Smooth muscle cell of the brain vasculature (primary cell): ENCODE measurements around the gene HNRNPM.

Experiments
- DNase-seq: peaks from one replicate; pipeline ENCODE4 v3.0.0-alpha.2; 2012; ENCODE audit warnings: low read depth, low spot score

The HNRNPM gene

GRCh38 chr19:8486661-8487136 lies 41.9 kb downstream of the HNRNPM start:
- DNase-seq, result no peak

DNA sequence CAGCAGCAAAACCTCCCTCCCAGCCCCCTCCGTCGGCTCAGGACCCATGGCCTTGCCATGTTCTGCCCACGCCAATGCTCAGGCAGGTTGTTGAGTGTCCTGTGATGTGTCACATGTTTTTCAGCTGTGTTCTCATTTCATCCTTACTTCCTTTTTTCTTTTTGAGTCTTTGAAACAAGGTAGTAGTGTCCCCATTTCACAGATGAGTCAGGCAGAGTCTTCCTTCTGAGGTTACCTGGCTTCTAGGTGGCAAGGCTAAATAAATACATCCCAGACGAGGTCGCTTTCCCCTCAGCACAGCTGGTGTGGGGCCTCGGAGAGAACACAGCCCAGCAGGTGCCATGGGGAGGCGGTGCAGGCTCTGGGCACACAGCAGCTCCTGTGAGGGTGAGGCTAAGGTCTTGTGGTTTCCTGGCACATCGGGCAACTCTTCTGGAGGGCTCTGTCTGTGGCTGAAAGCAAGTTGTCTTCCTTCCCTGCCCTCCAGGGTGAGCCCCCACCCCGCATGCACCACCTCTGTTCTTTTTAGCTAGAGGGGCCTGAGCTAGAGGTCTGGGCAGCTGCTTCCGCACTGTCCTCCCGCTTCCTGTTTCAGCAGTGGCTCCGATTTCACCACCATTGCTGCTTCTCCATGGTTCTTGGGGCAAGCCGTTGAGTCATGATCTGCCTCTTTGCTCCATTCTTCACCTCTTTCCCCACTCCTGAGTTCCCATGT lies 42.5 kb downstream of the HNRNPM start:
- DNase-seq, result no peak

DNA sequence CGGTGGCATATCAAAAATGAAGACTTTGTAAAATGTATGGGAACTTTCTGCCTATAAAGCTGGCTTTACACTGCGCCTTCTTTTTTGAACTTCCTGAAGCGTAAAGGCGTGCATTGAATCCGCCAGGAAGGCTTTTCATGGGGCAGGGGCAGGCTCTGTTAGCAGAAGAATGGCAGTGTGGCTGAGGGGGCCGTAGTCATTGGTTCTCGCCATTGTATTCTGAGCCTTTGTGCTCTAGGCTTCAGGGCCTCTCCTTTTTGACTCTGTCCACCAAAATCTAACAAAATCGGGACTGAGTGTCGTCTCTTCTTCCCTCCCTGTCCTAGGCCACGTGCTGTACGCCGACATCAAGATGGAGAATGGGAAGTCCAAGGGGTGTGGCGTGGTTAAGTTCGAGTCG lies 43.6 kb downstream of the HNRNPM start:
- DNase-seq, result no peak

DNA sequence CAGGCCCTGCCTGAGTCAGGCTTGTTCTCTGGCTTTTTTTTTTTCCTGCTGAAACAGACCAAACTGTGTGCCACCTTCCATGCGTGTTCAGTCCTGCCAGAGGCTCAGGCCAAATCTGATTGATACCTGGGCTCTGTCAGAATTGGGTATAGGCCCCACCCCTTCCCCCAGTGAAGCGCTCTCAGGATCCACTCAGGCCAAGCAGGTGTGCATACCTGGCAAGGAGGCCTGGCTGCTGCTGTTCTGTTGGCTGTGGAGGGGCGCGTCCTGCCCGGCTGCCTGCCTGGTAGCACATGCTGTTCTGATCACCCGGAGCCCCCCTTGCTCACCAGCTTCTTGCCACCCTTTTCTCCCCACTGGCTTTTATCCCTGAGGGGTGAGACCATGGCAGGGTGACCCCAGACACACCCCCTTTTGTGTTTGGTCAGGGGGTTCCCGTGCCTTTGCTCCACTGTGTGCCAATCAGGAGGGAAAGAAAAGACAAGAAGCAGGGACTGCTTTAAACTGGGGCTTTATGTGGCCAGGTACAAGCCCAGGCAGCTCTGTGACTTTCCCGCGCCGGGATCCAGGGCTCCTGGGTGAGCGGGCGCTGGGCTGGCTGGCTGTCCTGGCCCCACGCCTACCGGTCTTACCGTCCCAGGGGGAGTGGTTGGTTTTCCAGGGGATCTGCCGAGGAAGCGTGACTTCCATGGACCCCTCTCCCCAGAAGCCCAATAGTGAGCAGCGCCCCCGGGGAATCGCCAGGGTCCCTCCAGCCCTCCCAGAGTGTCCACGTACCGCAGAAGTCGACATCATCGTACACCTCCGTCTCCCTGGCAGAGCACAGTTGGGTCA lies 45.0 kb downstream of the HNRNPM start:
- no peak for DNase-seq

GRCh38 chr19:8490395-8490760 lies 45.6 kb downstream of the HNRNPM start:
- no peak for DNase-seq

DNA sequence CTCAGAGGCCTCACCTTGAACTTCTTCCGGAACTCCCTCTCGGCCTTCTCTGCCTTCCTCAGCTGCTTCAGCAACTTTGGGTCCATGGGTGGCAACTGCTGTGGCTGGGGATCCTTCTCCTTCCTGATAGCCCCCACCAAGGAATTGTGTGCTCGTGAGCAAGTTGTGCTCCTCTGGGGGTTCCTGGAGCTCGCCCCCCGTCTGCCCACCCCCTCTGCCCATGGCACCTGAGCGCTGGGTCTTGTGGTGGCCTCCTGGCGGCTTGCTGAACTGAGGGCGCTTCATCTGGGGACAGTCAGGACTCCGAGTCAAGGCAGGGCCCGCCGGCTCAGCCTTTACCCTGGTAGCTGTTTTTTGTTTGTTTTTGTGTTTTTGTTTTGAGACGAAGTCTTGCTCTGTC lies 46.1 kb downstream of the HNRNPM start:
- DNase-seq, result no peak

GRCh38 chr19:8491574-8491973 lies 46.8 kb downstream of the HNRNPM start:
- no peak for DNase-seq

DNA sequence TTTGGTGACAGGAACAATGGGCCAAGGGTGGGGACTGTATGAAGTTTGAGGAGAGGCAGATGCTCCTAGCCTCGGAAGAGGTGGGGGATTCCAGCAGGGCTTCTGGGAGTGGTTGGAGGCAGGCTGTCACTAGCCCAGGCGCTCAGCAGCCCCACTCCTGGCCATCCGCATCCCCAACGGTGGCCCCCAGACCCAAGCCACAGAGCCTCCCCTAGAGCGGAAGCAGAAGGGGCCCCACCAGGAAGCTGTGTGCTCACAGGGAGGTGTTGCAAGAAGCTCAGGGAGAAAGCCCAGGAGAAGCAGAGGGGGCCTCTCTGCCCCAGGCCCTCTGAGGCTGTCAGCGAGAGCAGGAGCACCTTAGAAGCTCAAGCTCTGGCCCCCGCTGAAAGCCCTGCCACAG lies 49.4 kb downstream of the HNRNPM start:
- DNase-seq, result no peak

DNA sequence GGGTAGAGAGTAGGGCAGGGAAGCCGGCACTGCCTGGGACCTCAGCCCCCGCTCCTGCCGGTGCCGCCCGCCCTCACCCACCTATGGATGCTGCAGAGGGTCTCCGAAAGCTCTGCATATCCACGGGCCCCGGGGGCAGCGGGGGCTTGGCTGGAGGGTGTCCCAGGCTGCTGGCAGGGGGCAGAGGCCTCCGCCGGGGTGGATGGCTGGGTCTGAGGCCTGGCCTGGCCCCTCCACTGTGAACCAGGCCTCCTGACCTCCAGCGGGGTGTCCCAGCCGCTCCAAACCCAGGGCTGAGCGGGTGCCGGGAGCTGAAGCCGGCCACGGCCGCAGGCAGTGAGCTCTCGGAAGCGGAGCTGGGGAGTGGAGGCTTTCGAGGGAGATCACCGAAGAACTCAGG lies 53.5 kb downstream of the HNRNPM start:
- no peak for DNase-seq

DNA sequence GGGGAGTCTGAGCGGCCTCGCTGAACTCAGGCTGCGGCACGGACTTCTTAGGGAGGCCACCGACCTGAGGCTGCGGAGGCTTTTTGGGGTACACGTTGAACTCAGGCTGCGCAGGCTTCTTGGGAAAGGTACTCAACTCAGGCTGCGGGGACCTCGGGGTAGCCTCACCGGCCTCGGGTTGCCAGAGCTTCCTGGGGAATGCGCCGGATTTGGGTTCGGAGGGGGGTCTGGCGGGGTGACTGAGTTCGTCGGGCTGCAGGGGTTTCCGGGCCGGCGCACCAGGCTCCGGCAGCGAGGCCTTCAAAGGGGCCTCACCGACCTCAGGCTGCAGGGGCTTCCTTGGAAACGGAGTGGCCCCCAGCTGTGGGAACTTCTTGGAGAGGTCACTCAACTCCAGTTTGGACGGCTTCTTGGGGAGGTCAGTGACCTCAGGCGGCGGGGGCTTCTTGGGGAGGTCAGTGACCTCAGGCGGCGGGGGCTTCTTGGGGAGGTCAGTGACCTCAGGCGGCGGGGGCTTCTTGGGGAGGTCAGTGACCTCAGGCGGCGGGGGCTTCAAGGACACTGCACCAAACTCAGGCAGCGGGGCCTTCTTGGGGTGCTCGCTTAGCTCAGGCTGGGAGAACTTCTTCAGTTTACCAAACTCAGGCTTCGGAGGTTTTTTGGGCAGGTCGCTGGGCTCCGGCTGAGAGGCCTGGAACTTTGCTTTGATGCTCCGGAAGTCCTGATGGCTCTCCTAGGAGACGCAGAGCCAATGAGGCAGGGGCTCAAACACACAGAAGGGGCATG lies 54.5 kb downstream of the HNRNPM start:
- DNase-seq, result no peak

- DNase-seq, result no peak
Observed at GRCh38 chr19:8500158-8500557, 55.4 kb downstream of the HNRNPM start.

GRCh38 chr19:8501516-8501915 lies 56.7 kb downstream of the HNRNPM start:
- DNase-seq, result no peak

GRCh38 chr19:8501981-8502380 lies 57.2 kb downstream of the HNRNPM start:
- DNase-seq, result no peak

DNA sequence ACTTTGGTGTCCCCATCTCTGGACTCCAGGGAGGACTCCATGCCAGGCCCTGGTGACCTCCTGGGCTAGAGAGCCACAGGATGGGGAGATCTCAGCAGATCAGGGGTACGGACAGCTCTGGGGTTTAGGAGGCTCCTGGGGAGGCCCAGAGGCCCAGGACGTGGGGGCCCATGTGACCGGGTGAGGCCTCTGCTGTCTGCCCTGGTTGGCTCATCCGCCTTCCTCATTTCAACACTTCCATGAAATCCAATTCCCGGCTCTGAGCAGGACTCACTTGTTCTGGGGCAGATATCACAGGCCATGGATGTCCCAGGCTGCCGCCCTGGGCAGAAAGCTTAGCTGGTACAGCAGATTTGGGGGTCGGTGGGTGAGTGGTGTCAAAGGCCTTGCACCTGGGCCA lies 58.7 kb downstream of the HNRNPM start:
- DNase-seq, result no peak

- DNase-seq, result no peak
Observed at GRCh38 chr19:8504171-8504570, 59.4 kb downstream of the HNRNPM start.

GRCh38 chr19:8504919-8505318 lies 60.1 kb downstream of the HNRNPM start:
- no peak for DNase-seq

DNA sequence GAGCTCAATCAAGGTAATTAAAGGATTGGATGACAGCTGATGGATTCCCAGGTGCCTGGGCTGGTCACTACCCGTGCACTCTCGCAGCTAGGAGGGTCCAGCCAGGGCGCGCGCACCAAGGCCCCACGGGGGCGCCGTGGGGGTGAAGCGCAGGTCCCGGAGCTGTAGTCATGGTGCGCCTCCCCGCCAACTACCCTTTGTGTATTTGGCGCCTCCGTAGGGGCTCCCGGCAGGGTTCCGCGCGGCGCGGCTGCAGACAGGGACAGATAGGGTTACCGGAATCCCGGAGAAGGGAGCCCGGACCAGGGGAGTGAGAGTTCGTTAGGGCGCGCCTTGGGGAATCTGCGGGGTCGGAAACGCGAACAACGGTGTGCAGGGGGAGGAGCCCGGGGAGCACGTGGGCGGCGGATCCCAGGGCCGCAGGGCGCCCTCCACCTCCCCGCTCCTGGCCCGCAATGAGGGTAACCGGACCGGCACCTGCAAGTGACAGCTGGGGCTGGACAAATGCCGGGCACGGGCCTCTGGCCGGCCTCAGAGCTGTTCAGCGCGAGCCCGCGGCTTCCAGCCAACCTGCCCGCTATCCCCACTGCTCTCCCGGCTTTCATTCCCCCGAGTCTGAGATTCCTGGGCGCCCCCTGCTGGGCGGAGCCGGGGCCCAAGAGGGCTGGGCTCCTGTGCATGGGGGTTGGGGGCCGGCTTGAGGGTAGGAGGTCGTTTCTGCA lies 61.1 kb downstream of the HNRNPM start:
- no peak for DNase-seq

DNA sequence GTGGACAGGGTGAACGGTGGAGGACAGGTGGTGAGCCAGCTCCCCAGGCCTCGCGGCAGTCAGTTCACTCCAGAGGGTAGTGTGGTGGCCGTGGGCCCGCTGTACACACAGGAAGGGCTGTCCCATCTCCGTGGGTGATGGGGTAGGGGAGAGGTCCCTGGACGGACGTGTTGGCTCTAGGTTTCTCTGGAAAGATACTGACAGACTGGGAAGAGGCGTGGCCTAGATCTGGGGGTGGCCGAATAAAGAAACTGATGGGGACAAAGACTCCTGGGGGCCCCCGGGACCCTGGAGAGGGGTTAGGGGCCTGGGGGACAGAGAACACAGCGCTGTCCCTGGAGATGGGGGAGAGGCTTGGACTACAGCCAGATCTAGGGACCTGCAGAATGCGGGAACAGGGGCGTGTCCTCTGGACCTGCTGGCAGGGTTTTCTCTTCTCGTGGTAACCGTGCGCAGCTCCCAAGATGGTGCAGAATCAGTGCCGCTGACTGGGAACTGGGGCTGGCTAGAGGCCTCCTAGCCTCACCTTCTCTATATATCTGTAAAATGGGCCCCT lies 61.7 kb downstream of the HNRNPM start:
- DNase-seq, result no peak

DNA sequence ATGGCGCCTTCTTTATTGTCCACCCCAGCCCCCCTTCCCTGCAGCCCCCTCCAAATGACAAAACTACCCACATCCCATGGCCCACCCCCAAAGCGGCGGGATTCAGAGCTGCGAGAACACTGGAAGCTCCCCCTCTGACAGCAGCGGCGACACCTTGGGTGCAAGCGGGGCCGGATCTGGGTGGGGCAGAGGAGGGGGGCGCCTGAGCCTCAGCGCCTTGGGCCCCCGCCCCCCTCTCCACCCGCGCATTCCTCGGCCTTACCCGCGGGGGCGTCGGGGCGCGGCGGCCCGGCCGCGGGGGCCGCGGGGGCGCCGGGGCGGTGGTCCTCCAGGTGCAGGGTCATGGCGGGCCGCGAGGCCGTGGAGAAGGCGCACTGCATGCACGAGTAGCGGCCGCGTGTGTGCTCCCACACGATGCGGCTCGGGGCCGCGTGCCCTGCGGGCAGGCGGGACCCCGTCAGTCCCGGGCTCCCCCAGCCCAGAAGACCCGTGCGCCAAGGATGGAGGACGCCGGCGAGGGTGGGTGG lies 65.9 kb downstream of the HNRNPM start:
- DNase-seq, result no peak

GRCh38 chr19:8511573-8512101 lies 66.9 kb downstream of the HNRNPM start:
- no peak for DNase-seq
